Tibial nerve (tissue), 4 donors: ENCODE results near the gene H6PD. TPM values are rescaled to one million over a fixed set of nuclear protein-coding genes. Genes with fewer than 3 reads are reported as not detected.

Experiments
- DNase-seq, 2 donors: peaks; one replicate each; pipeline ENCODE4 v3.0.0-alpha.2; 2019; ENCODE audit warnings: low spot score in 2 of 2
- H3K27ac ChIP-seq, 4 donors: fragments of 200-600 bp; sonication (generic) in 3 of 4; one replicate each; pipeline ENCODE4 v1.5.1; 2017 to 2019; ENCODE audit warnings: mild to moderate bottlenecking in 1 of 4
- H3K27me3 ChIP-seq, 2 donors: fragments of 200-600 bp; sonication (generic) in 1 of 2; one replicate each; pipeline versions ENCODE4 v1.5.1 to v1.6.0; 2017 to 2019
- H3K36me3 ChIP-seq, 3 donors: fragments of 200-600 bp; sonication (generic); one replicate each; pipeline ENCODE4 v1.5.1; 2018 to 2019
- H3K4me1 ChIP-seq, 4 donors: fragments of 200-600 bp; sonication (generic) in 3 of 4; one replicate each; pipeline ENCODE4 v1.5.1; 2017 to 2019
- H3K4me3 ChIP-seq, 4 donors: fragments of 200-600 bp; sonication (generic) in 3 of 4; one replicate each; pipeline ENCODE4 v1.5.1; 2017 to 2019; ENCODE audit warnings: mild to moderate bottlenecking in 1 of 4, moderate library complexity in 1 of 4
- H3K9me3 ChIP-seq, 4 donors: fragments of 200-600 bp; sonication (generic) in 3 of 4; one replicate each; pipeline ENCODE4 v1.5.1; 2017 to 2019
- CTCF ChIP-seq, 5 experiments: fragments of 200-600 bp in 3 of 5; fragments of 450-650 bp in 2 of 5; sonication (generic) in 3 of 5; IDR thresholded peaks; one replicate each; pipeline ENCODE4 v1.5.1; 2016 to 2019; ENCODE audit warnings: antibody characterized with exemption in 5 of 5, mild to moderate bottlenecking in 3 of 5, moderate library complexity in 2 of 5
- EP300 ChIP-seq, 2 donors: sonication (generic); formaldehyde crosslinking; IDR thresholded peaks; one replicate each; pipeline ENCODE4 v1.6.1; 2017; ENCODE audit warnings: antibody characterized with exemption in 2 of 2, mild to moderate bottlenecking in 1 of 2
- POLR2A ChIP-seq, 2 donors: fragments of 450-650 bp; IDR thresholded peaks; one replicate each; pipeline ENCODE4 v1.6.1; 2017; ENCODE audit warnings: antibody characterized with exemption in 2 of 2, mild to moderate bottlenecking in 2 of 2, moderate library complexity in 2 of 2
- WGBS, 2 donors: methylation state at CpG; one replicate each; pipeline ENCODE4 v1.1.5; 2018; 5-methylcytosine and 5-hydroxymethylcytosine counted together
- total RNA-seq, 4 donors: library from RNA; depleted of rRNA; stranded (reverse); fragments of >200 nt; gene quantifications; one replicate each; pipeline ENCODE4 v1.1.0, GENCODE V29; 2016

H6PD gene
- total RNA-seq, 4 donors from 2014 or later = 53.1 to 88.6 (median 72.7) TPM

GRCh38 chr1:9275567-9276034 lies 41.0 kb downstream of the H6PD start:
- H3K27ac ChIP-seq = peak overlapping the region in 1 of 4 donors; percentile 41
- no peak for TF ChIP-seq CTCF (IDR thresholded peaks at IDR 0.05)
- TF ChIP-seq POLR2A (IDR thresholded peaks at IDR 0.05) = no peak
- WGBS, 2 donors = 46 to 56% methylated on average over 11 of the region's 12 CpGs

GRCh38 chr1:9278116-9278515 lies 43.5 kb downstream of the H6PD start:
- Histone ChIP-seq H3K36me3 (peaks cover 0 to 8% (median 0%) of the 10 kb centered on the region in 3 donors), H3K27me3 (no peaks in the 10 kb centered on the region), H3K4me3 (no peak overlapping the region), H3K4me1 (peaks cover 0 to 54% (median 16%) of the 10 kb centered on the region in 4 donors), H3K9me3 (no peaks in the 10 kb centered on the region), H3K27ac (peak overlapping the region in 1 of 4 donors; percentile 52)
- no peak for DNase-seq
- TF ChIP-seq POLR2A (IDR thresholded peaks at IDR 0.05) (no peak), EP300 (IDR thresholded peaks at IDR 0.05) (peak in 1 of 2 donors; percentile 61)
- WGBS, 2 donors = 69 to 75% methylated on average over 5 of the region's 5 CpGs

More at GRCh38 chr1:9275567-9276034, 41.0 kb downstream of the H6PD start:
- no peak for DNase-seq
- Histone ChIP-seq H3K4me1 (peaks cover 0 to 38% (median 12%) of the 10 kb centered on the region in 4 donors), H3K36me3 (peaks cover 0 to 16% (median 0%) of the 10 kb centered on the region in 3 donors), H3K9me3 (no peaks in the 10 kb centered on the region), H3K4me3 (no peak overlapping the region), H3K27me3 (no peaks in the 10 kb centered on the region)

- Histone ChIP-seq H3K4me3 (no peak overlapping the region), H3K27me3 (no peaks in the 10 kb centered on the region), H3K27ac (peak overlapping the region in 3 of 4 donors; percentile 1 to 57 (median 52)), H3K9me3 (peaks cover 0 to 2% (median 0%) of the 10 kb centered on the region in 4 donors), H3K4me1 (peaks cover 0 to 54% (median 16%) of the 10 kb centered on the region in 4 donors), H3K36me3 (peaks cover 0 to 8% (median 0%) of the 10 kb centered on the region in 3 donors)
- WGBS, 2 donors = 71 to 74% methylated on average over 10 of the region's 10 CpGs
- no peak for TF ChIP-seq POLR2A (IDR thresholded peaks at IDR 0.05)
- TF ChIP-seq EP300 (IDR thresholded peaks at IDR 0.05) = no peak
- no peak for TF ChIP-seq CTCF (IDR thresholded peaks at IDR 0.05)
- no peak for DNase-seq
Observed at GRCh38 chr1:9278585-9279153, 44.1 kb downstream of the H6PD start.

GRCh38 chr1:9279172-9279840 lies 44.7 kb downstream of the H6PD start:
- Histone ChIP-seq H3K4me3 (no peak overlapping the region), H3K4me1 (peaks cover 0 to 54% (median 16%) of the 10 kb centered on the region in 4 donors), H3K36me3 (peaks cover 0 to 8% (median 0%) of the 10 kb centered on the region in 3 donors), H3K27ac (peak overlapping the region in 3 of 4 donors; percentile 46 to 57 (median 52)), H3K27me3 (no peaks in the 10 kb centered on the region), H3K9me3 (peaks cover 0 to 8% (median 0%) of the 10 kb centered on the region in 4 donors)
- 53 to 57% methylated on average over 23 of the region's 23 CpGs for whole genome bisulfite sequencing, 2 donors
- TF ChIP-seq POLR2A (IDR thresholded peaks at IDR 0.05) (no peak), CTCF (IDR thresholded peaks at IDR 0.05) (no peak)
- DNase-seq = no peak

- peak overlapping the region in 3 of 4 donors; percentile 8 to 52 (median 46) for H3K27ac ChIP-seq
- peaks cover 0 to 8% (median 0%) of the 10 kb centered on the region in 3 donors for H3K36me3 ChIP-seq
- no peak for TF ChIP-seq POLR2A (IDR thresholded peaks at IDR 0.05)
- TF ChIP-seq EP300 (IDR thresholded peaks at IDR 0.05) = no peak
- TF ChIP-seq CTCF (IDR thresholded peaks at IDR 0.05) = no peak
- WGBS, 2 donors = 29 to 30% methylated on average over 22 to 26 of the region's 36 CpGs
- peaks cover 0 to 50% (median 16%) of the 10 kb centered on the region in 4 donors for H3K4me1 ChIP-seq
- DNase-seq = no peak
- no peak overlapping the region for H3K4me3 ChIP-seq
- H3K9me3 ChIP-seq = peaks cover 0 to 18% (median 2%) of the 10 kb centered on the region in 4 donors
- H3K27me3 ChIP-seq = no peaks in the 10 kb centered on the region
Observed at GRCh38 chr1:9280015-9280860, 45.7 kb downstream of the H6PD start.
